GM12874 (cell line): ENCODE measurements around the gene CDH13.

Experiments
- CTCF ChIP-seq: IDR thresholded peaks from 2 replicates; pipeline ENCODE4 v1.5.1; 2011; ENCODE audit warnings: low read depth, mild to moderate bottlenecking, control low read depth, low read length, moderate library complexity; ENCODE audit not compliant: insufficient read depth

Gene CDH13

GRCh38 chr16:83830769-83831455 is 1204.1 kb downstream of the CDH13 start:
- no peak for TF ChIP-seq CTCF

- no peak for TF ChIP-seq CTCF
Measured at GRCh38 chr16:83831456-83831987, 1204.8 kb downstream of the CDH13 start.

DNA sequence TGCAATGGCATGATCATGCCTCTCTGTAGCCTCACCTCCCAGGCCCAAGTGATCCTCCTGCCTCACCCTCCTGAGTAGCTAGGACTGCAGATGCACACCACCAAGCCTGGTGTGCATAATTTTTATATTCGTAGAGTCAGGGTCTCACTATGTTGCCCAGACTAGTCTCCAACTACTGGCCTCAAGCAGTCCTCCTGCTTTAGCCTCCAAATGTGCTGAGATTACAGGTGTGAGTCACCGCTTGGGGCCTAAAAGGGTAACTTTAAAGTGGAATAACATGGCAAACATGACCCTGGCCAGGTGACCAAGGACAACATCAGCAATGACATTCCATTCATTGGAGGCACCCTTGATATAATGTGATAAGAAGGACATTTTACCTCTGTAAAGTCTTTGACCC is 1207.2 kb downstream of the CDH13 start:
- TF ChIP-seq CTCF, result no peak

- no peak for TF ChIP-seq CTCF
Measured at GRCh38 chr16:83835586-83836566, 1209.1 kb downstream of the CDH13 start.

DNA sequence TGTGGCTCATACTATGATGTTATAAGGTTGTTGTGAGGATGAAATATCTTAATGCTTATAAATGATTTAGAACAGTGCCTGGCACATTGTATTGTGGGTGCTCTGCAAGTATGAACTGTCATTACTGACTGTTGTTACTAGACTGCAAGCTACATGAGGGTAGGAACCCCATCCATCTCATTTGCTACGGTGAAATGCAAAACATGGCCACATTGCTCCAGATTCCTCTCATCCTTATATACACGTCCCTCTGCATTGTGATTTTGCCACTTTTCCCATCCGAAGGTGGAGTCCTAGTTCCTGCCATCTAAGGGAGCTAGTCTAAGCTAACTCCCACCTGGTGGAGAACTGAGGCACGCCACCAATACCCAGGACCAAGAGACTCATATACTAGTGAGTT is 1210.8 kb downstream of the CDH13 start:
- TF ChIP-seq CTCF, result no peak

GRCh38 chr16:83838151-83838550 is 1211.4 kb downstream of the CDH13 start:
- TF ChIP-seq CTCF, result no peak

DNA sequence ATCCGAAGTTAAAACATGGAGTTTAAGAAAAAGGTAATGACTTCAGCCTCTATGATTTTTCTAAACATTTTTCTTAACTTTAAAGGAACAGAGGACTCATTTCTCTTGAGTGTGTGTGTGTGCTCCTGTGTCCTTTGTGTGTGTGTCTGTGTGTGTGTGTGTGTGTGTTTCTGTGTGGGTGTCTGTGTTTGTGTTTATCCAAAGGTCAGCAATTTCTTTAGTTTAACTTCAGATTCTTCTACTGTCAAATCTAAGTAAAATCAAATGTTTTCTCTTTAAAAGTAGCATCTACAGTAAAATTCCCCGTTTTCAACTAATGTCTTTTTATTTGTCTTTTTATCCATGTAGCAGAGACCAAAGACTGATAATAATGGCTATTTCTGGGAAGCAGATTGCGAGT is 1212.8 kb downstream of the CDH13 start:
- no peak for TF ChIP-seq CTCF
